IPS-18c (cell line): Measurements from ENCODE around the gene ZBP1.

Source experiments
- H3K4me3 ChIP-seq: 2 replicates; pipeline ENCODE4 v1.7.0; 2013; ENCODE audit warnings: low read depth, mild to moderate bottlenecking, low read length, moderate library complexity; ENCODE audit not compliant: insufficient read depth
- H3K9me3 ChIP-seq: one replicate; pipeline ENCODE4 v1.6.1; 2013; ENCODE audit warnings: mild to moderate bottlenecking, low read length, moderate library complexity; ENCODE audit not compliant: control insufficient read depth, insufficient read depth

The ZBP1 gene

DNA sequence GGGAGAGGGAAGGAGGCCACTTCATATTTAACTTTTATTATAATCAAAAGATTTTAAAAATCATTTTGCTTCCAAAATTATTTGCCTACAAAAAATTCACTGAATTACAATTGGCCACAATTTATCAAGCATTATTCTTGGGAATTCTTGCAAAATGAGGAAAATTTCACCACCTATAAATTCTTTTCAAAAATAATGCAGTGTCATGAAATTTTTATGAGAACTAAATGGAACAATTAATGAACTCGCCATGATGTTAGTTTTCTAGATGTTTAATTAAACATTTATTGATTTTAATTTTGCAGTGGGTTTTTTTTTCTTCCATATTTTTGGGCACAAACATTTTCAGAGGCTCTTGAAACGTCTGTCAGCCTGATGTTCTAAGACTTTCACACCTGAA, 5.8 kb upstream of the ZBP1 start:
- H3K4me3 ChIP-seq, result no peak overlapping the region
- peaks cover 2% of the 10 kb centered on the region for H3K9me3 ChIP-seq

- Histone ChIP-seq H3K9me3 (peaks cover 2% of the 10 kb centered on the region), H3K4me3 (no peak overlapping the region; the same call in 1 of the 2 replicates)
These were observed 5.1 kb upstream of the ZBP1 start for GRCh38 chr20:57625181-57625958.

GRCh38 chr20:57624124-57624523, 3.9 kb upstream of the ZBP1 start:
- Histone ChIP-seq H3K4me3 (no peak overlapping the region), H3K9me3 (no peaks in the 10 kb centered on the region)

- Histone ChIP-seq H3K4me3 (no peak overlapping the region), H3K9me3 (no peaks in the 10 kb centered on the region)
These were observed 2.6 kb upstream of the ZBP1 start for GRCh38 chr20:57622579-57623381.

DNA sequence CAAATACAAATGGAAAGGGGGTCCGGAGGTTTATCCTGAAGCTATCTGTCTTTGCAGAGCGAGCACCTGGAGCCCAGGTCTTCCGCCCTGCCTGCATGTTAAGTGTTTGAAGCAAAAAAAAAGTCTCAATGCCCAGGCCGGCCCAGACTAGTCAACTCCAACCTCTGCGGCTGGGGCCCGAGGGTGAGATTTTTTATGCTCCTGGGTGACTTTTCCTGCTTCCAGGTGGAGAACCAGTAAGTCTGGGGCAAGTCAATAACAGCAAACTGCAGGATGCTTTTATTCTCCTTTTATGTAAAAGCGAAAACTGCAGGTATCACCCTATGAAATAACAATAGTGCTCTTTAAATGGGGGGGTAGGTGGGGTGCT, 2.0 kb upstream of the ZBP1 start:
- no peaks in the 10 kb centered on the region for H3K9me3 ChIP-seq
- no peak overlapping the region for H3K4me3 ChIP-seq

DNA sequence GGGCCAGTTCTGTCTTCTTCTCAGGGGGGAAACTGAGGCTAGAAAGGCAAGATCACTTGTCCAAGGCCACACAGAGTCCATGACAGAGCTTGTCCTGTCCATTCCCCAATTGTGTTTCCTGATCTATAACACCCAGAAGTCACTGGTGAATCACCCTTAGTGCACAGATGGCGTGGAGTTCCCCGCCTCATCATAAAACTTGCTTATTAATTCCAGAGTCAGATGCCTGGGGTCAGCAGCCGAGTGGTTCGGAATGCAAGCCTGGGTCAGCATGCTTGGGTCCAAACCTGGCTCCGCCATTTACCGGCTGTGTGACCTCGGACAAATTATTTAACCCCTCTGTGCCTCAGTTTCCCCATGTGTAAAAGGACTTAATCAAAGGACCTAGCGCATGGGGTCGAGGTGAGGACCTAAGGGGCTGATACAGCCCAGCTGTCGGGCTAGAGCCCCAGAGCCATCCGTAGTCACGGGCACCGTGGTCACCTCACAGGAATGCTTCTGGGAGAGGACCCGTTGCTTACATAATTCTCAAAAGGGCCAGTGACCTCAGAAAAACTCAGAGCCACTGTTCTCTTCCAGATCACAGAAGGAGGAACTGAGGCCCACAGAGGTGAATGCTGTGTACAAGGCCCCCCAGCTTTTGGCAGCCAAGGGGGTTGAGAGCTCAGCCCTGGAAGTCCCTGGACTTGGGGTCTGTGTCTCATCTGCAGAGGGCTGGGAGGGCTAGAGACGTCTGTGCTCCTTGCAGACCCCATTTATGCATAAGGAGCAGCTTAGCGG, 1.4 kb upstream of the ZBP1 start:
- Histone ChIP-seq H3K9me3 (no peaks in the 10 kb centered on the region), H3K4me3 (no peak overlapping the region)

- Histone ChIP-seq H3K4me3 (no peak overlapping the region), H3K9me3 (no peaks in the 10 kb centered on the region)
These were observed 773 bp upstream of the ZBP1 start for GRCh38 chr20:57620999-57621398.

DNA sequence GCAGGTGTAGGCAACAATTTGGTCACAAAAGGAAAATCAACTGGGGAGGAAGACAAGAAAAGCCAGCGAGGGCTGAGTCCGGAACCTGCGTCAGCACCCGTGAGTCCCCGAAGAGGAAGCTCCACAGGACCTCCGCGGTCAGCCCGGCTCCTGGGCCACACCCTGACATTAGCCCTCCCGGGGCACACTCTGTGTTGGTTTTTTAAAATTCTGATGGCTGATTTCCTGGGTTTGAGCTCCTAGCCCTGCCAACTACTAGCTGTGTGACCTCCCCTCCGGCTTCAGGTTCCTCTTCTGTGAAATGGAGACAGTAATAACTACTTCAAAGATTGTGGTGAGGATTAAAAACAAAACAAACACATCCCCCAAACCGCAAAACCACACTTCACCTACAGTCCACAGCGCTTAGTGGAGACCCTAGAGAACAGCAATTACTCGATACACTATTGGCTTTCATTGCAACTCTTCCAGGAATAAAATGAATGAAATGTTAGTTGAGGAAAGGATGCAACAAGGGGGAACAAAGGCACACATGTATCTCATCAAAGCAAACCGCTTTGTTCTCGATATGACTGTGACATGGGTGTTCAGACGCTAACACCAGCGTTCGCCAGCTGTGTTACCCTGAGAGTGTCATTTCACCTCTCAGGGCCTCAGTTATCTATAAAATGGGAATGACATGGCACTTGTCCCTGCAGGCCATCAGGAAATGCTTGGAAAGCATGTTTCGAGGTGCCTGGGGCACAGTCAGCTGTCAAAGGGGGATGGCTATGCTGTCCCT, 985 bp downstream of the ZBP1 start:
- H3K9me3 ChIP-seq, result no peaks in the 10 kb centered on the region
- no peak overlapping the region for H3K4me3 ChIP-seq

DNA sequence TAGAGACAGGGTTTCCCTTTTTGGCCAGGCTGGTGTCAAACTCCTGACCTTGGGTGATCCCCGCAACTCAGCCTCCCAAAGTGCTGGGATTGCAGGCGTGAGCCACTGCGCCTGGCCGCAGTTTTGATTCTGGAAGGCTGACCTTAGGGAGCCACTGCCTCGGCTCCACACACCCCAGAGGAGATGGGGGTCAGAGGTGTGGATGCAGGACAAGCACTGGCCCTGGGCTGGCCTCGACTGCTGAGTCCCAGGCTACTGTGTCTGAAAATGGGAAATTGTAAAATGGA, 1.5 kb downstream of the ZBP1 start:
- H3K9me3 ChIP-seq, result no peaks in the 10 kb centered on the region
- no peak overlapping the region for H3K4me3 ChIP-seq

DNA sequence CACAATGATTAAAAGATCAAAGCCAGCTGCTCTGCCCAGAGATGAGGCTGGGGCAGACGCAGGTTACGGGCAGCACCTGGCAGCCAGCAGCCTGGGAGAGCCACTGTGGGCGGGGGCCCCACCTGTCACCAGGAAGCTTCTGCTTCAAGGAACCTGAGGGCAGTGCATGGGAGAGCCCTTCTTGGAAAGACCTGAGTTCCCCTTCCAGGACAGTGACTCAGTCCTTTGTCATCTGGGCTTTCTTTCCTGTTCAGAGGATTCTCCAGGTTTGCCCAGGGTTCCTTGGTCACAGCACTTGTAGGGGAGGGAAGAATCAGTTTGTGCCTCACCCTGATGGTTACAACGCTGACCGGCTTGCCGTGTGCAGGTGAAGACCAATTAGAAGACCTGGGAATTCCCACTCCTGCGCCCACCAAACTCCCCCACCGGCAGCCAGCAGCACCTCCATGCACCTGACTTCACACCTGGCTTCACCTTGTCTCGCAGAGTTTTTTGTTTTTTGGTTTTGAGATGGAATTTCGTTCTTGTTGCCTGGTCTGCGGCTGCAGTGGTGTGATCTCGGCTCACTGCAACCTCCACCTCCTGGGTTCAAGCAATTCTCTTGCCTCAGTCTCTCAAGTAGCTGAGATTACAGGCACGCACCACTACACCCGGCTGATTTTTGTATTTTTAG, 2.0 kb downstream of the ZBP1 start:
- Histone ChIP-seq H3K9me3 (no peaks in the 10 kb centered on the region), H3K4me3 (no peak overlapping the region)

DNA sequence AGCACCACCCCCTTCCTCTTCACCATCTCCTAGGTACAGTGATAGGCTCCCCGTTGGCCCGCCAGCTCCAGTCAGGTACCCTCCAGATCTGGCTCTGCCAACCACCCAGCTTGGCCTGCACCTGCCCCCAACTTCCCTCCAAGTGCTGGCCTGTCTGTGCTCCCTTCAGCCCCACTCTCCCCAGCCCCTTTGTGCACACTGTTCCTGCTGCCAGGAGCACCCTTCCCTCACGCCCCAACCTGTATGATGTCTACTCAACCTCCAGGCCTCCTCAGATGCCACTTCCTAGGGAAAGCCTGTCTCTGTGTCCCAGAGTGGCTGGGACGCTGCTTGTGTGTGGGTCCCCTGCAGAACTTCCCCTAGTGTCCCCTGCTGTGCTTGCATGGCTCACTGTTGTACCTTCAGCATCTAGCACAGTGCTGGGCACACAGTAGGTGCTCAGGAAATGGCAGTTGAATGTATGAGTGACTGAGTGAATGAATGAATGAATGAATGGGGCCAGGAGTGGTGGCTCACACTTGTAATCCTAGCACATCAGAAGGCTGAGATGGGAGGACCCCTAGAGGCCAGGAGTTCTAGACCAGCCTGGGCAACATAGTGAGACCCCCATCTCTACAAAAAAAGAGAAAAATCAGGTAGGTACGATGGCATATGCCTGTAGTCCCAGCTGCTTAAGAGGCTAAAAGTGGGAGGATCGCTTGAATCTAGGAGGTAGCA, 3.0 kb downstream of the ZBP1 start:
- no peaks in the 10 kb centered on the region for H3K9me3 ChIP-seq
- H3K4me3 ChIP-seq, result no peak overlapping the region

GRCh38 chr20:57616143-57616951, 3.9 kb downstream of the ZBP1 start:
- Histone ChIP-seq H3K4me3 (no peak overlapping the region), H3K9me3 (no peaks in the 10 kb centered on the region)

DNA sequence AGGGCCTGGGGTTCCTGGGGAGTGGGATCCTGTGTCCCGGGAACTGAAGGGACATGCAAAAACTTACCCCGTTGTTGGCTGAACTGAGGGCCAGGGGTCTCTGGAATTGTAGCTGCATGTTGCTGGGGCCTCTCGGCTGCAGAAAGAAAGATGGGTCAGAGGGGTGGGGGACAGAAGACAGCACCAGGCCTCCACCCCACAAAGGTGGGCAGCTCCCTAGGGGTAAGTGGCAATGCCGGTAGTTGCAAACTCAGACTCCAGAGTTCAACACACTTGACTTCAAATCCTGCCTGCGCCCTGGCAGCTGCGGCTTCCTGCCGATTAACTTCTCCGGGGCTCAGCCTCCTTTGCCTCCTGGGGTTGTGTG, 4.8 kb downstream of the ZBP1 start:
- H3K9me3 ChIP-seq, result no peaks in the 10 kb centered on the region
- no peak overlapping the region for H3K4me3 ChIP-seq

DNA sequence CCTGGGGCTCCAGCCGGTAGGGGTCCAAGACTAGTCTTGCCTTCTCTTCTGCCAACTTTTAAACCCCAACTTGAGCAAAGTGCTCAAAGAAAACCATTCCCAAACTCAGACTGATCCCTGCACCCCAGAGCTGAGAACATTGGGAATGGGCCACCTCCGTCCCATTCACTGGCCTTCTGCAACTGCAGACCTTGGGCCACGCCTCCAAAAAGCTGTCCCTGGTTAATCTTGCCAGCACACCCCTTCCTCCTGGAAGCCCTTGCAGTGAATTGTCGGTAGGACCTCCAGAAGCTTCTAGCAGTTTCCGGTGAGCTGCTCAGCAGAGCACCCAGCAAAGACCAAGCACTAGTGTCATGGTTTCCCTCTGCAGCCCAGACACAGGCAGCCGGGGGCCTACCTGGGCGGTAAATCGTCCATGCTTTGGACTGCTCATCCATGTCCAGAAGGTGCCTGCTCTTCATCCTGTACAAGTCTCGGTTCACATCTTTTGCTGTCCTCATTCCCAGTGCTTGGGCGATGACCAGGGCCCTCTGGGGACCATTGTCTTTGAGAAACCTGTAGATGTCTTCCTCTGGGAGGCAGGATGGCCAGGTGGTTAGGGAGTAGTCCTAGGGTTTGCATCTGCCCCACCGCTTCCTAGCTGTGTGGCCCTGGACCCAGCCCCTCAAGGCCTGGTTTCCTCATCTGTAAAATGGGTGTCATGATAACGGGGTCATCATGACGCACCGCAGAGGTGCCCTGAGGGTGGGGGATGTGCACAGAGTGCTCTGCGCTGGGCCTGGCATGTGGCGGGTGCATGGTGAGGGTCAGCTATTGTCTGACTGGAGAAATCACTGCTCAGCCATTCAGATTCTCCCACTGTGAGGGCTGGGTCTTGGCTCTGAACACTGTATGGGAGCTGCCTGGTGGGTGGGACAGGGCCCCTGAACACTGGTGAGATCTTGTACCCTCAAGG, 5.5 kb downstream of the ZBP1 start:
- no peak overlapping the region for H3K4me3 ChIP-seq
- H3K9me3 ChIP-seq, result no peaks in the 10 kb centered on the region

DNA sequence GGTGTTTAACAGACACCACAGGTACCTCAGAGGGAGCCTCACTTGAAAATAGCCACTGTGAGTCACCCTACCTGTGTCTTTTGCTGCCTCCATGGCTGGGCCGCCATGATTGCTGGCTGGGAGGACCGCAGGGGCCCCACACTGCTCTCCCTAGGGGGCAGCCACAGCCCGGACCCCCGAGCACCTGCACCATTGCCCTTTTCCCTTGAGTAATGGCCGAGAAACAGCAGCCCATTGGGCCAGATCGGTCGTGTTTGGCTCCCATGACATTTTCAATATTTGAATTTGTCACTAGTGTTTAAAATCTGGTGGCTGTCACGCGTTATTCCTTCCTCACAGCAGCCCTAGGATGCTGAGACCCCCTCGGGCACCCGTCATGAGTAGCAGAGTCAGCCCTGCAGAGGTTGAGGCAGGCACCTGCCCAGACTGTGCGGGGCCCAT, 6.7 kb downstream of the ZBP1 start:
- Histone ChIP-seq H3K4me3 (no peak overlapping the region), H3K9me3 (no peaks in the 10 kb centered on the region)
